ENCODE data around the gene CAV2.

Gene CAV2

GRCh38 chr7:116538138-116538537 lies 38.6 kb downstream of the CAV2 start:
- Histone ChIP-seq H3K9ac (ENCODE audit: low read length) (no peak overlapping the region), H3K36me3 (ENCODE audit: control insufficient read depth, insufficient read depth, low read length, severe bottlenecking) (peaks cover 83% of the 10 kb centered on the region), H3K4me1 (ENCODE audit: control insufficient read depth, insufficient read depth, low read length) (peaks cover 71% of the 10 kb centered on the region), H3K9me3 (ENCODE audit: control insufficient read depth, low read length) (no peaks in the 10 kb centered on the region), H3K27me3 (replicated peaks; ENCODE audit: control insufficient read depth, insufficient read depth, low read length) (no peaks in the 10 kb centered on the region), H3K4me3 (ENCODE audit: low read length) (no peak overlapping the region)
- DNase-seq (ENCODE audit: low read depth), result no peak

GRCh38 chr7:116539879-116540278 lies 40.3 kb downstream of the CAV2 start:
- no peaks in the 10 kb centered on the region for H3K9me3 ChIP-seq (ENCODE audit: control insufficient read depth, low read length)
- DNase-seq (ENCODE audit: low read depth), result no peak
- H3K4me1 ChIP-seq (ENCODE audit: control insufficient read depth, insufficient read depth, low read length), result peaks cover 73% of the 10 kb centered on the region
- no peaks in the 10 kb centered on the region for H3K27me3 ChIP-seq (replicated peaks; ENCODE audit: control insufficient read depth, insufficient read depth, low read length)
- H3K4me3 ChIP-seq (ENCODE audit: low read length), result no peak overlapping the region
- peak overlapping the region; percentile 20 for H3K9ac ChIP-seq (ENCODE audit: low read length)
- H3K36me3 ChIP-seq (ENCODE audit: control insufficient read depth, insufficient read depth, low read length, severe bottlenecking), result peaks cover 97% of the 10 kb centered on the region

GRCh38 chr7:116540743-116541142 lies 41.2 kb downstream of the CAV2 start:
- no peak for DNase-seq (ENCODE audit: low read depth)
- peaks cover 74% of the 10 kb centered on the region for H3K4me1 ChIP-seq (ENCODE audit: control insufficient read depth, insufficient read depth, low read length)
- no peak overlapping the region for H3K9ac ChIP-seq (ENCODE audit: low read length)
- peaks cover 98% of the 10 kb centered on the region for H3K36me3 ChIP-seq (ENCODE audit: control insufficient read depth, insufficient read depth, low read length, severe bottlenecking)
- H3K27me3 ChIP-seq (replicated peaks; ENCODE audit: control insufficient read depth, insufficient read depth, low read length), result no peaks in the 10 kb centered on the region
- H3K4me3 ChIP-seq (ENCODE audit: low read length), result no peak overlapping the region
- no peaks in the 10 kb centered on the region for H3K9me3 ChIP-seq (ENCODE audit: control insufficient read depth, low read length)

GRCh38 chr7:116541951-116542350 lies 42.4 kb downstream of the CAV2 start:
- H3K4me3 ChIP-seq (ENCODE audit: low read length), result peak overlapping the region; percentile 4
- DNase-seq (ENCODE audit: low read depth), result no peak
- peaks cover 99% of the 10 kb centered on the region for H3K36me3 ChIP-seq (ENCODE audit: control insufficient read depth, insufficient read depth, low read length, severe bottlenecking)
- H3K9ac ChIP-seq (ENCODE audit: low read length), result peak overlapping the region; percentile 38
- H3K9me3 ChIP-seq (ENCODE audit: control insufficient read depth, low read length), result no peaks in the 10 kb centered on the region
- H3K27me3 ChIP-seq (replicated peaks; ENCODE audit: control insufficient read depth, insufficient read depth, low read length), result no peaks in the 10 kb centered on the region
- H3K4me1 ChIP-seq (ENCODE audit: control insufficient read depth, insufficient read depth, low read length), result peaks cover 76% of the 10 kb centered on the region

- H3K4me3 ChIP-seq (ENCODE audit: low read length), result no peak overlapping the region
- H3K9me3 ChIP-seq (ENCODE audit: control insufficient read depth, low read length), result no peaks in the 10 kb centered on the region
- peaks cover 80% of the 10 kb centered on the region for H3K4me1 ChIP-seq (ENCODE audit: control insufficient read depth, insufficient read depth, low read length)
- H3K36me3 ChIP-seq (ENCODE audit: control insufficient read depth, insufficient read depth, low read length, severe bottlenecking), result peaks cover 98% of the 10 kb centered on the region
- H3K27me3 ChIP-seq (replicated peaks; ENCODE audit: control insufficient read depth, insufficient read depth, low read length), result no peaks in the 10 kb centered on the region
- peak; percentile 45 for DNase-seq (ENCODE audit: low read depth)
- no peak overlapping the region for H3K9ac ChIP-seq (ENCODE audit: low read length)
Observed at GRCh38 chr7:116542618-116543017, 43.1 kb downstream of the CAV2 start.

- H3K9me3 ChIP-seq (ENCODE audit: control insufficient read depth, low read length), result no peaks in the 10 kb centered on the region
- H3K27me3 ChIP-seq (replicated peaks; ENCODE audit: control insufficient read depth, insufficient read depth, low read length), result no peaks in the 10 kb centered on the region
- no peak overlapping the region for H3K4me3 ChIP-seq (ENCODE audit: low read length)
- H3K36me3 ChIP-seq (ENCODE audit: control insufficient read depth, insufficient read depth, low read length, severe bottlenecking), result peaks cover 98% of the 10 kb centered on the region
- peak; percentile 65 for DNase-seq (ENCODE audit: low read depth)
- no peak overlapping the region for H3K9ac ChIP-seq (ENCODE audit: low read length)
- H3K4me1 ChIP-seq (ENCODE audit: control insufficient read depth, insufficient read depth, low read length), result peaks cover 90% of the 10 kb centered on the region
Observed at GRCh38 chr7:116543664-116544063, 44.1 kb downstream of the CAV2 start.

GRCh38 chr7:116544487-116544886 lies 44.9 kb downstream of the CAV2 start:
- DNase-seq (ENCODE audit: low read depth), result no peak
- Histone ChIP-seq H3K9ac (ENCODE audit: low read length) (no peak overlapping the region), H3K36me3 (ENCODE audit: control insufficient read depth, insufficient read depth, low read length, severe bottlenecking) (peaks cover 96% of the 10 kb centered on the region), H3K27me3 (replicated peaks; ENCODE audit: control insufficient read depth, insufficient read depth, low read length) (no peaks in the 10 kb centered on the region), H3K9me3 (ENCODE audit: control insufficient read depth, low read length) (no peaks in the 10 kb centered on the region), H3K4me1 (ENCODE audit: control insufficient read depth, insufficient read depth, low read length) (peaks cover 89% of the 10 kb centered on the region), H3K4me3 (ENCODE audit: low read length) (no peak overlapping the region)

- Histone ChIP-seq H3K4me1 (ENCODE audit: control insufficient read depth, insufficient read depth, low read length) (peaks cover 90% of the 10 kb centered on the region), H3K4me3 (ENCODE audit: low read length) (no peak overlapping the region), H3K9me3 (ENCODE audit: control insufficient read depth, low read length) (no peaks in the 10 kb centered on the region), H3K36me3 (ENCODE audit: control insufficient read depth, insufficient read depth, low read length, severe bottlenecking) (peaks cover 96% of the 10 kb centered on the region), H3K27me3 (replicated peaks; ENCODE audit: control insufficient read depth, insufficient read depth, low read length) (no peaks in the 10 kb centered on the region), H3K9ac (ENCODE audit: low read length) (no peak overlapping the region)
- DNase-seq (ENCODE audit: low read depth), result no peak
Observed at GRCh38 chr7:116545411-116545993, 46.0 kb downstream of the CAV2 start.

- Histone ChIP-seq H3K27me3 (replicated peaks; ENCODE audit: control insufficient read depth, insufficient read depth, low read length) (no peaks in the 10 kb centered on the region), H3K9me3 (ENCODE audit: control insufficient read depth, low read length) (no peaks in the 10 kb centered on the region), H3K4me1 (ENCODE audit: control insufficient read depth, insufficient read depth, low read length) (peaks cover 90% of the 10 kb centered on the region), H3K36me3 (ENCODE audit: control insufficient read depth, insufficient read depth, low read length, severe bottlenecking) (peaks cover 96% of the 10 kb centered on the region), H3K4me3 (ENCODE audit: low read length) (no peak overlapping the region), H3K9ac (ENCODE audit: low read length) (no peak overlapping the region)
- no peak for DNase-seq (ENCODE audit: low read depth)
Observed at GRCh38 chr7:116546054-116546453, 46.5 kb downstream of the CAV2 start.

- Histone ChIP-seq H3K27me3 (replicated peaks; ENCODE audit: control insufficient read depth, insufficient read depth, low read length) (no peaks in the 10 kb centered on the region), H3K4me3 (ENCODE audit: low read length) (peak overlapping the region; percentile 14), H3K36me3 (ENCODE audit: control insufficient read depth, insufficient read depth, low read length, severe bottlenecking) (peaks cover 96% of the 10 kb centered on the region), H3K9me3 (ENCODE audit: control insufficient read depth, low read length) (no peaks in the 10 kb centered on the region), H3K4me1 (ENCODE audit: control insufficient read depth, insufficient read depth, low read length) (peaks cover 90% of the 10 kb centered on the region), H3K9ac (ENCODE audit: low read length) (no peak overlapping the region)
- no peak for DNase-seq (ENCODE audit: low read depth)
Observed at GRCh38 chr7:116546916-116547315, 47.4 kb downstream of the CAV2 start.

GRCh38 chr7:116547347-116547746 lies 47.8 kb downstream of the CAV2 start:
- no peaks in the 10 kb centered on the region for H3K9me3 ChIP-seq (ENCODE audit: control insufficient read depth, low read length)
- peak; percentile 62 for DNase-seq (ENCODE audit: low read depth)
- H3K4me3 ChIP-seq (ENCODE audit: low read length), result peak overlapping the region; percentile 14
- peaks cover 90% of the 10 kb centered on the region for H3K4me1 ChIP-seq (ENCODE audit: control insufficient read depth, insufficient read depth, low read length)
- peak overlapping the region; percentile 8 for H3K9ac ChIP-seq (ENCODE audit: low read length)
- no peaks in the 10 kb centered on the region for H3K27me3 ChIP-seq (replicated peaks; ENCODE audit: control insufficient read depth, insufficient read depth, low read length)
- peaks cover 96% of the 10 kb centered on the region for H3K36me3 ChIP-seq (ENCODE audit: control insufficient read depth, insufficient read depth, low read length, severe bottlenecking)

GRCh38 chr7:116548506-116548905 lies 49.0 kb downstream of the CAV2 start:
- Histone ChIP-seq H3K4me1 (ENCODE audit: control insufficient read depth, insufficient read depth, low read length) (peaks cover 90% of the 10 kb centered on the region), H3K9me3 (ENCODE audit: control insufficient read depth, low read length) (no peaks in the 10 kb centered on the region), H3K27me3 (replicated peaks; ENCODE audit: control insufficient read depth, insufficient read depth, low read length) (no peaks in the 10 kb centered on the region), H3K36me3 (ENCODE audit: control insufficient read depth, insufficient read depth, low read length, severe bottlenecking) (peaks cover 96% of the 10 kb centered on the region), H3K4me3 (ENCODE audit: low read length) (no peak overlapping the region), H3K9ac (ENCODE audit: low read length) (no peak overlapping the region)
- no peak for DNase-seq (ENCODE audit: low read depth)
